Occipital lobe (tissue), 2 donors: Measurements from ENCODE around the gene LIPC. TPM values are rescaled to one million over a fixed set of nuclear protein-coding genes. Genes with fewer than 3 reads are reported as not detected.
"Not testable (repeated sequence)": the region's sequence is repeated elsewhere in the genome, so short reads cannot be mapped to it uniquely, and the experiment has no call there.

ENCODE experiments used
- DNase-seq: peaks from one replicate; lab custom pipeline; 2025; lab: John Stamatoyannopoulos, UW
- total RNA-seq: library from RNA; depleted of rRNA; stranded (reverse); fragments of >200 nt; gene quantifications from one replicate; pipeline ENCODE4 v1.2.3, GENCODE V29; 2014

The LIPC gene
- total RNA-seq, 1 donor from 2014 or later = 0.16 TPM

DNA sequence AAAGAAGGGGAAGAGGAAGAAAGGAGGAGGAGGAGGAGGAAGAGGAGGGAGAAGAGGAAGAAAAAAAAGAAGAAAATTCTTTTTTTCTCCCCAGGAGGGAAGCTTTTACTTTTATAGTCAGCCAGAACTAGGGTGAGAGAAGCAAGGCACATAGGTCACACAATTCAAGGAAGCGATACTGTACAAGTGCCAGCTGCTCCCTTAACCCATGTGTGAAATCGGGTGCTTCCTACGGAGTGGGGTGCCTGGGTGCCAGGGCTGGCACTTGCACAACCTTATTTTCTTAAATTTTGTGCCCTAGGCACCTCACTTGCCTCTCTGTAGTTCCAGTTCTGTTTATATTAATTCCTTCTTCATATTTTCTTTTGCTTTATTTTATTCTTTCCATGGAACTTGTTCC, 150.4 kb downstream of the LIPC start:
- DNase-seq = no peak

DNA sequence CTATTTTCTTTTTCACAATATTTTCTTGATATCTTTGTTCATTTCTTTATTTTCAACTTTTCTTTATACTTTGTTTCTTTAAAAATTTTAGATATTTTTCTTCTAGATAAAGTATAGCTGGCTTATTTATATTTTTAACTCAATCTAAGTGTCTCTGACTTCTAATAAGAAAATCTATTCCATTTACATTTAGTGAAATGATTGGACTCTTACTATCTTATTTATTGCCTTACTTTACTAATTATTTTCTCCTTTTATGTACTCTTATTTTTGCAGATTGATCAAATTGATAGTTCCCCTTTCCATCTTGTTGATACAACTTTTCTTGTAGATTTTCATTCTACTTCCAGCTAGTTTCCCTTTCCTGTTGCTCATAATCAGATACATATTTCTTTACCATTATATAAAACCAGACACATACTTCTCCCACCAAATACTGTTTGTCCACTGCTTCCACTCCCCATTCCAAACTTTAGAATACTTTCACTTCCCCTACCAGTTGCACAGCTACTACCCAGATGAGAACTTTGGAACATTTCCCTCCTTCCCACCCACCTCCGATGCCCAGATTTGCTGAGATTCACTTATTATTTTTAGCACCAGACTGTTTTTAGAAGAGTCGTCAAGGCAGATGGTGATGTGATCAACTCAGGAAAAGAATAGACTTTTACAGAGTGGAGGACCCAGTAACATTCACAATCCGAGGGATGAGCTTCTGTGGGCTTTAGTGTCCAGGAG, 151.5 kb downstream of the LIPC start:
- no peak for DNase-seq

DNA sequence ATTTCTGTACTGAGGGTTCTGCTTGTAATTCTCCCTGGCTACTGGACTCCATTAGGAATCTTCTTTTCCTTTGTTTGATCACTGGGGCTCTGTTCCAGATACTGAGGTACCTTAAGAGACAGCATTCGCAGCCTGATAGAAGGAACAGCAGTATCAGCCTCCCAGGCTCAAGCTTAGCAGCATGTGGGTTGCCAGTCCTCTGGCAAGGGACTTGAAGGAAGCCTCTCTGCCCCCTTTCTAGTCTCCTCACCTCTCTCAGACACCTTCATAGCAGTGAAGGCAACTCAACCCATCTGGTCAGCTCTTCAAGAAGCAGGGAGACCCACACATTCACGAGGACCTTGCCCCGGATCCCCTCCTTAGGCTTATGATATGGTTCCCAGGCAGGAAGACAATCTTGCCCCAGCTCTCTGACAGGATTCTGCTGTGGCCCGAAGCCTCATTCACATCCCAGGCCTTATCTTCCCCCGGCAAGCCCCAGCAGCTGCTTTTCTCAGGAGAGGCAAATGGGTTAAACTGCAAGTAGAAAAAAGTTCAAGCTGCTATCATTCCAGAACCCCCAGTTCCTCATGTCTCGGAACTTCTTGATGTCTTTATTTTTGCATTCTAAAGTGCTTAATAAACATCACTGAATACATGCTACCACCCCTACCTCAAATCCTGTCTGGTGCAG, 153.1 kb downstream of the LIPC start:
- no peak for DNase-seq

DNA sequence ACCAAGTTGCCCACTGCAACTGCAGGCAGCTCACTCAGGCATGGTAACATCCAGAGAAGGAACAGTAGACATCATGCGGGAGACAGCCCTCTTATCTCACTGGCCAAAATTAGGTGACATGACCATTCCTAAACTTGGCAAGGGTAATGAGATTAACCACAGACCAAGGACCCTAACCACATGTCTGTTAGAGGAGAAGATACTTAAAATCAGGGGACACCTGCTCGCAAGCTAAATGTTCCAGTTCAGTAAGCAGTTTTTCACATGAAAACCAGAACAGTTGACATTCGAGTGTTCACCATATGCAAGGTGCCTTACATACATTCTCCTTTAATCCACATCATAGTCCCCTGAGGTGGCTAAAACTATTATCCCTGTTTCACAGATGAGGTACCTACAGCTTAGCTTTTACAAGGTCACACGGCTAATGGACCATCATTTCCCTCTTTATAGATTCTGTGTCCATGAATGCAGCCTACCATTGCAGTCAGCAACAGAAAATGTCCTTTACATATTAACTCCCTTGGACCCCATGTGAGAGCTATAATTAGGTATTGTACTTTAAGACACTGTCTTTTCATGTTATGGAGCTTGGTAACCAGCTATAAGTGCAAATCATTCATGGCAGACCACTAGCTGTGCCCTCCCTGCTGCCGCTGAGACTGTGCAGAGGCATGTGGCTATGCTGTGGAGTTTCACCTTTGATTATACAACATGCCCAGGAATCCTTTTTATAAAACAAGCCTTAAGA, 154.1 kb downstream of the LIPC start:
- DNase-seq = no peak

DNA sequence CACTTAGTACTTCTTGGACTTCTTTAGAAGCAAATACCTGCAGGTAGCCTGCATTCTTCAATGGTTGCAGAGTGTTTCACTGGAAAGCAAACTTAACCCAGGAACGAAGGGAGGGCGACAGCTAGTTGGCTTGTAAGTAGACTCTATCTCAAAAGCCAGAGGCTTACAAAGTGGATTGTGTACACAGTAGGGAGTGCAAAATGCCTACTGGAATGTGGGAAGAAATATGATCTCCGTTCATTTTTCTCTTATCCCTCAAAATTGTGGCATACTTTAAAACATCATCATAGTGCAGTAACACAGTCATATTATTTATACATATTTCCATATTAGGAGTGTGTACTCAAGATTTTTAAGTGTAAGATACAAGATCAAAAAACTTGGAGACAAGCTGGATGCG, 155.7 kb downstream of the LIPC start:
- no peak for DNase-seq

DNA sequence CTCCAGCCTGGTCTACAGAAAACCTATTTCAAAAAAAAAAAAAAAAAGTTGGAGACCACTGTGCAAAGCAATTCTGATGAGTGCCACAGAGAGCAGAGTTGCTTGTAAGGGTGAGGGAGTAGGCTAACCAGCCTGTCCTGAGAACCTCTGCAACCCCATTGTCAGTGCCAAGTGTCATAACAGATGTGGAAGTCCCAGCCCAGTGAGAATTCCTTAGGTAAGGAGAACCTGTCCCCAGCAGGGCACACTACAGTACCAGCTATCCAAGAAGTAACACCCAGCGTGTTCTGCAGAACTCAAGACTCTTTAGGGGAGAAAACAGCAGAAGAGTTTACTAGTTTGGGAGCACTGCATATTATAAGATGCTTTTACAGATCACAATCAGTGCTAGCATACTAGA, 156.3 kb downstream of the LIPC start:
- DNase-seq = no peak

DNA sequence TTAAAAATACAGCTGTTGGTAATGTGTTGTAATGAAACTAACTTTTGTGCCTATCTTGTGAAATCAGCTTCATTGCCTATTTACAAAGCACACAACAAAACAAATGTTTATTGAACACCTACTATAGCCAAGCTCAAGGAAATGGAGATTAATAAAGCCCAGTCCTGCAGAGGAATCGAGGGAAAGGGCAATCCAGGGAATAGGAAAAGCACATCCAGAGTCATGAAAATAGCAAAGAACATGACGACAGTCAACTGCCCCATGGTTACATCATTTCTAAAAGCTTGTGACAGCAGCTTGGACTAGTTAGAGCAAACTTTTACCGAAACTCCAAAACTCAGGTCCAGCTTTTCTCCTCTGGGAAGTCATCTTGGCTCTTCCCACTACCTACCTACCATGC, 157.3 kb downstream of the LIPC start:
- DNase-seq = no peak

DNA sequence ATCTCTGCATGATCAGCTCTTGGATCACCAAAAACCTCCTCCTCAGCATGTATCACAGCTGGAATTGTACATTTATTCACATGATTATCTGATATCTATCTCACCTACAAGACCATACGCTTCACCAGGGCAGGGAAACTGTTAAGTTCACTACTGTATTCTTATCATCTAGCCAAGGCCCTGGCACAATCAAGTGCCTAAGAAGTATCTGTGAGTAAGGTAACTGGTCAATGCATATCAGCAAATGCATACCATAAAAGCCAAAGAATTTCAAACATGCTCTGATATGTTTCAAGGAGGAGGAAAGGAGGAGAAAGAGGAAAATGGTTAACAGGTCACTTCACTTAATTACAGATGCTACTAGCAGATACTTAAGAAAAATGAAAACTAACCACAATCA, 158.4 kb downstream of the LIPC start:
- no peak for DNase-seq

DNA sequence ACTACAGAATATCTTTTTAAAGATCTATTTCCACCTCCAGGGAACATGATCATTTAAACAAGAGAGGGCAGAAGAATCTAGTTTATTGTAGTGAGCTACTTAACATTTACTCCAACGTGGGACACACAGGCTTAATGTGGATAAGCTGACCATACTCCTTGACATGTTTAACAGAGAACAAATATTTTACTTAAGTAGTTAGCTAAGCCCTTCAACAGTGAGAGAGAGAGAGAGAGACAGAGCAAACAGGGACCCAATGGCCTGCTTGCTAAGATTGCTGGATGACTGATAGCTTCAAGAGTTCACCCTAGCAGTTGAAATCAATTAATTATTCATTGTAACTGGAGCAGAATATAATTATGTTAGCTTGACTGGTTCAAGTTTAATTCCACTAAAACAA, 159.1 kb downstream of the LIPC start:
- DNase-seq = no peak

DNA sequence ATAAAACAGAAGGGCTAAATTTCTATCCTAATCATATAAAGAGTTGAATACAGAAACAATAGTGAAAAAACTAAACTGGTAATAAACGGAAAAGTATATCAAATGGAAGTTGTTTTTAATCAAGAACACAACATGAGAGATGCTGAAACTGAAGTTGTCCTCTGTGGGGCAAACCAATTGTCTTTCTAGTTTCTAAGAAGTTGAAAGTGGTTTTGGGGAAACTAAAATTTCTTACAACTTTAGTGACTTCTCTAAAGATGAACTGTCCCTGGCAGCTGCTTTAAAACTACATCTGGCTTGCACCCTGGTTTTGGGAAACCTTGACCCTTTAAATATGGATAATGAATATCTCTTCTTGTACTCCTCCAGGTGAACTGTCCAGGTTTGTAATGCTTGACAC, 162.1 kb downstream of the LIPC start:
- DNase-seq = no peak

DNA sequence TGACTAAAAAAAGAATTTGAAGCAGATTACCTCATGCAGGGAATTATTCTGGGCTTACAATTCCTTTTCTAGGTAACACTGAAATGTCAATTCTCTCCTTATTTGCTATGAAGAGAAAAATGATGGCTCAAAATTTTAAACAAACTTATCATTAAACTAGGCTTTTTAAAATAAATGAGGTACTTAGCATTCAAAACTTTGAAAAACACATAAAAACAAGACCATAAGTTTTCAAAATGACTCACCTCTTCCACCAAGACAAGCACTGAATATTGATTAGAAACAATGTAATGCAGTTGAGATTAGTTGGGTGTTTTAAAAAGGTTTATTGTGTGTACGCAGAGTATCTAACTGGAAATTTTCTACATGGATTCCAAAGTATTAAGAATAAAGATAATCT, 163.1 kb downstream of the LIPC start:
- no peak for DNase-seq

DNA sequence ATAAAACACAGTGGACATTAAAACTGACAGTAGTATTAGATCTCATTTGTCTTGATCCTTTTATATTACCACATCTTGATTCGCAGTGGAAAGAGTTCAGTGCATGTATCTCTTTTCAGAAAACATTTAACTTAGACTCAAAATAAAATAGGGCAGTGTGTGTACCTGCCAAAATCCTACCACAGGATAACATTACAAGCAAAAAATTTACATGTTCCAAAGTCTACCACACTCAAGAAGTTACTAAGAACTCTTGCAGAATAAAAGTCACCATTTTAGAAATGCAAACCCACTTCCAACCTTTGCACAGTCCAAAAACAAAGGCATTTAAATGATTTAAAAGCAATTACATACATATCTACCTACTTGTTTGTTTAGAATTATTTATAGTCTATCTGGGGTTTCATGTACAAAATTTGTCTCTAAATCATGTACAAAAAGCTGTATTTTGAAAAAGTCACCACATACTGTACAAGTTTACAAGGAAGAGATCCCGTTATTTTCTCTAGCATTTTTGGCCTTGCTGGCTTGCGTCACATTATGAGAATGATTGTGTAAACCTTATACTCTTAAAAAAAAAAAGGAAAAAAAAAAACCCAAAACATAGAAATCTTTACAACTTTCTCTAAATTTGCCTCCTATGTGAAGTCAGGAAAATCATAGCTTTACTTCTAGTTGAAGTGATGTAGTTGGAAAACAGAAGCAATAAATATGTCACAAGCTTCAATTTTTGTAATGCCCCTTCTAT, 163.9 kb downstream of the LIPC start:
- no peak for DNase-seq

DNA sequence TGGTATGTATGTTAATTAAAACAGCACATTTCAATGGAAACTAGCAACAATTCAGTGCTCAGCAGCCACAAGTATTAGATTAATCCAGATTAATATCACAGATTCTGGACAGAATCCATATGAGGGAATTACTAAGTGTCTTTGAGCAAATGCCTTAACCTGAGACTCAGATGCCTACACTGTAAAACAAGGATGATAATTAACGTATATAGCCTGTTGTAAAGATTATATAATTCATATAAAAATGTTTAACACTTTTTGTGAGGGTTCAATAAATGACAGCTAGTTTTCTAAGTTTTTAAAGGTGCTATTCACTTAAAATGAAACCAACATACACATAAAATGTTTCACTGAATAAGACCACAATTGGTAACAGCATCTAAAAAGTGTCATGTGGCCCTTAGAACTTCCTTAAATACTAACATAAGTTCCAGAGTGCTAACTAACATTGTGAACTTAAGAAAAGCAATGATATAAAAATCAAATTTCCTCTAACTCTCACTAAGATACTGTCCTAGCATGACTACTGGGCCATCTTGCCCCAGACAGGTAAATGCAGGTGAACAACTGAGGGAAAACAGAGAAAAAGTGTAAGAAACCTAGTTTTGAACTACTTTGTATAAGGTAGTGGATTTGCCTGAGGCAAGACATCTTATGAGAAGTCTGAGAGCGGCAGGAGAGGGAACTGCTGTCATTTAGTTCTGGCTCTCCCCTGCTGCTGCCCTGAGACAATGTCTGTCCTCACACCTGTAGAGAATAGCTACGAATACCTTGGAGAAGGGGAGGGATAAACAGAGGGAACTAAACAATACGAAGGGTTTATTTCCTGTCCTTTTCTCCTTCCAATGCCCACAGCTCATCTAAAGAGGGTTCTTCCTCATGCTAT, 166.4 kb downstream of the LIPC start:
- DNase-seq = no peak

DNA sequence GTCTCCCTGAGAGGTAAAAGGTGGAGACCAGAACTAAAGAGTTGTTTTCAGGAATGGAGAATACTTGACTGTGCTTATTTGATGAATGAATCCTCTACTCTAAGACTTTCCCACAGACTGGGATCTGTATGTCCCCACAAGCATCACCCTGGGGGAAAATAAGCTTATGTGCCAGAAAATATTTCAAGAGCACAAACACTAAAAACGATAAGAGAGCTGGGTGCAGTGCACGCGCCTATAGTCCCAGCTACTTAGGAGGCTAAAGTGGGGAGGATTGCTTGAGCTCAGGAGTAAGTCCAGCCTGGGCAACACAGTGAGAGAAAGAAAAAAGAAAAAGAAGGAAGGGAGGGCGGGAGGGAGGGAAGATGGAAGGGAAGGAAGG, 167.0 kb downstream of the LIPC start:
- no peak for DNase-seq

DNA sequence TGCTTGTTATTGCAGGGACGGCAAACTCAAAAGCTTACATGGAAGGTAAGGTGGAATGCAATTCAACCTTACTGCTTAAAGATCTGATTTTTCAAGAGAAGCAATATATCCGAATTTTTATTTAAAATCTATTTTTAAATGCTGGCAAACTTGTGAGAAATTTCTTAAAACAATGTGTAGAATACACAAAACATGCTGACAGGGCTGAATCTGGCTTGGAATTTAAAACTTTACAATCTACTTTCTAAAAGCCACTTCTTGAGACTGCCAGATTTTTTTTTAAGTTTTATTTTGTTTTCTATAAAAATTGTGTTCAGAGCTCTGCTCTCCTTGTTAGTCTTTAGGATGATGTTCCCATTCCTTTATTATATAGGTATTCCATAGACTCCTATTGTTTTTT, 171.0 kb downstream of the LIPC start:
- DNase-seq = no peak

DNA sequence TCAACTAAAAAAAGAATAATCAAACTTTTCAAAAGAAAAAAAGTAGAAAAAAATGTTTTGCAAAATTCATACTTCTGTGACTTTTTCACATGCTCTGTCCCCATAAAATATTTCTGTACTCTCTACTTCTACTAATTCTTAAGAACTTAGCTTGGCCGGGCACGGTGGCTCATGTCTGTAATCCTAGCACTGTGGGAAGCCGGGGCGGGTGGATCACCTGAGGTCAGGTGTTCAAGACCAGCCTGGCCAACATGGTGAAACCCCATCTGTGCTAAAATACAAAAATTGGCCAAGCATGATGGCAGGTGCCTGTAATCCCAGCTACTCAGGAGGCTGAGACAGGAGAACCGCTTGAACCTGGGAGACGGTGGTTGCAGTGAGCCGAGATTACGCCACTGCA, 172.1 kb downstream of the LIPC start:
- DNase-seq = not testable (repeated sequence)

DNA sequence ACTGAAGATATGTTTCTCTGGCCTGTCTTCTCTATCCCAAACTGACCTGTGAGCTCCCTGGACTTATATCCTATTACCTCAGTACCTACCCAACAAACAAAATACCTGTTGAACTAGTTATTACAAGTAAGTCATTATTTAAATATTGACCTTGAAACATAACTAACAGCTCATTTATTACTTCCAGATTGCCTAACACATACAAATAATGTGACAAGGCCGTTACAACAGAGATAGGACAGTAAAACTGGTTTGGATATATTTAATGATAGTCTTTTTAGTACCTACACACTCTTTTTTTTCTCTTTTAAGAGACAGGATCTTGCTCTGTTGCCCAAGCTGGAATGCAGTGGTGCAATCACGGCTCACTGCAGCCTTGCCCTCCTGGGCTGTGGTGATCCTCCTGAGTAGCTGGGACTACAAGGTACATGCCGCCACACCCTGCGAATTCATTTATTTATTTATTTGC, 172.7 kb downstream of the LIPC start:
- DNase-seq = no peak

DNA sequence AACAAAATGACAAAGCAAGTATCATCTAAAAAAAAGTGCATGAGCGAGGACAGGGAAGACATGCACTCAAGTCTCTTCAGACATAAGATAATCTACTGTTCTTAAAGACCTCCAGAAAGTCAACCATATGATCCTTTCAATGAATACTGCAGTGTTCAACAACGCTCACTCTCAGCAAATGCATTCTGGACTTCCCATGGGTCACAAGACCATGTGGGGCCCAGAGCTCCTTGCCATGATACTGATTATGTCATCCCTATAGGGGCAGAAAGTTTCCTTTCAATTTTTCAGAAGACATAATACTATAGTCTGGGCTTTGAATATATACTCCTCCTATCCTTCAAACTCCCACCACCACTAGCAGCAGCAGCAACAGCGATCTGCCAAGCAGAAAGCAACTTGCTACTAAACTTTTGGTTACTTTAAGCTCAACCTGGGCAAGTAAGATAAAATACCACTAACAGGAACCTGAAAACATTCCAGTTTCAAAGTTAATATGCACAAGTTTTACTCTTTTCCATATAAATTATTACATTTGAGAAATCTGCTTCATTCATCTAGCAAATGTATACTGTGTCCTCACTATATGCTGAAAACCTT, 174.2 kb downstream of the LIPC start:
- no peak for DNase-seq

DNA sequence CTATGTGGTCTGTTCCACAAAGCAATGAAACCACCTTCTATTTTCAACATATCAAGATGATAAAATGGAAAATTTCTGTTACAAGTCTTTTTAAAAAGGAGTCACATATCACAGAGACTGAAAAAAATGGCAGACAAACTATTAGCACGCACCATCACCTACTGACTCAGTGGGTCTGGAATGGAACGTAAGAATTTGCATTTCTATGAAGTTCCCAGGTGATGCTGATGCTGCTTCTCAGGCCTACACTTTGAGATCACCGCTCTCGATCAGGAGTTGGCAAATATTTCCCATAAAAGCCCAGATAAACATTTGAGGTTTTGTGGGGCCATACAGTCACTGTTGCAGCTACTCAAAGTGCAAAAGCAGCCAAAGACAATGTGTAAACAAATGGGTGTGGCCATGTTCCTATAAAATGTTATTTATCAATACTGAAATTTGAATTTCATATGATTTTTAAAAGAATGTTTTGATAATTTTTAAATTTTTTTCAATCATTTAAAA, 174.8 kb downstream of the LIPC start:
- DNase-seq = no peak

DNA sequence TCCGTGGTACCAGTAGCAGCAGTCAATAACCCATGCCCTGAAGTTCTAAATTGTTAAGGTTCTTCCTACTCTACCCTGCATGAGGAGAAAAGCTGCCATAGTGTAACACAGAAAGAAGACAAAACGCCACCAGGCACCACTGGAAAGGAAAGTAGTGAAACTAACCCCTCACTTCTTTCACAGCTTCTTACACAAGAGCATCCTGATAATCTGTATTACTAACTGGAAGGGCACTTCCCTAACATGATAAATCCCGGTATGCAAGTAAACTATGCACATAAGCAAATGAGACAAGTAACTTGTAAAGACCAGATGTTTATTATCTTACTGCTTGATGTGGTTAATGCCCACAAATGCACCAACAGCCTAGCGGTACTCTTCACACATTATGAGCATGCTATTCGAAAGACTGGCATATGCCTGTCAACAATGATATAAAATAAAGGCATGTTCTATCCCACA, 176.4 kb downstream of the LIPC start:
- DNase-seq = no peak
